ENCODE results near the gene CTDSPL2. TPM values are rescaled to one million over a fixed set of nuclear protein-coding genes. Genes with fewer than 3 reads are reported as not detected.
A peak's percentile ranks its signal among the peaks of the same experiment; 100 is the strongest.

Gene CTDSPL2
- total RNA-seq, 1 donor from 2014 or later: 2.6 TPM

DNA sequence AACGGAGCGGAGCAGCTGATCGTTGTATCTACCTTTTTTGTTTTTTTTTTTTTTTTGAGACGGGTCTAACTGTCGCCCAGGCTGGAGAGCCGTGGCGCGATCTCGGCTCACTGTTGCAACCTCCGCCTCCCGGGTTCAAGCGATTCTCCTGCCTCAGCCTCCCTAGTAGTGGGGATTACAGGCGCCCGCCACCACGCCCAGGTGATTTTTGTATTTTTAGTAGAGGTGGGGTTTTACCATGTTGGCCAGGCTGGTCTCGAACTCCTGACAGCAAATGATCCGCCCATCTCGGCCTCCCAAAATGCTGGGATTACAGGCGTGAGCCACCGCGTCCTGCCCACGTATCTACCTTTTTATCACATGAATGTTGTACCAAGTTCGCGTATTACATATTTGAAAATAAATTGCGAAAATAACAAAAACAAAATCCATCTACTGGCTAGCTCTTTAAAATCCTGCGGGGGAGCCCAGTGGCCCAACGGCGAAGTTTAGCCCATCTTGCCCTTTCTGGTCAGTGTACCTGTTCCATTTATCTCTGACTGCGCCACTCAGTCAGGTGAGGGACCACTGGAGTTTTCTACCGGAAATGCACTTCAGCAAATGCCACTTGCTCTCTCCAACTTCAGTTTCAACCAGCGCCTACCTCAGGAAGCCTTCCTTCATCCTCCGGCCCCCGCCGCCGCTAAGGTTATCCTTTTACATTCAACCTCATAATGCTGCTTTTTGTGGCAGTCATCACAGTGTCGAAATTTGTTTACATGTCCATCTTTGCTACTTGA is 108.3 kb downstream of the CTDSPL2 start:
- intact Hi-C loops (cut with DNase I): loop anchor here (1.0 to 5.0 kb wide), 4 partner anchors 108 to 667 kb away; partner anchors contain the start of genes CTDSPL2 and GOLM2
- H3K4me1 ChIP-seq: peaks cover 6 to 24% of the 10 kb centered on the region in 2 donors
- H3K27ac ChIP-seq: peak overlapping the region; percentile 96 to 98
- TF ChIP-seq, protein P1, sequence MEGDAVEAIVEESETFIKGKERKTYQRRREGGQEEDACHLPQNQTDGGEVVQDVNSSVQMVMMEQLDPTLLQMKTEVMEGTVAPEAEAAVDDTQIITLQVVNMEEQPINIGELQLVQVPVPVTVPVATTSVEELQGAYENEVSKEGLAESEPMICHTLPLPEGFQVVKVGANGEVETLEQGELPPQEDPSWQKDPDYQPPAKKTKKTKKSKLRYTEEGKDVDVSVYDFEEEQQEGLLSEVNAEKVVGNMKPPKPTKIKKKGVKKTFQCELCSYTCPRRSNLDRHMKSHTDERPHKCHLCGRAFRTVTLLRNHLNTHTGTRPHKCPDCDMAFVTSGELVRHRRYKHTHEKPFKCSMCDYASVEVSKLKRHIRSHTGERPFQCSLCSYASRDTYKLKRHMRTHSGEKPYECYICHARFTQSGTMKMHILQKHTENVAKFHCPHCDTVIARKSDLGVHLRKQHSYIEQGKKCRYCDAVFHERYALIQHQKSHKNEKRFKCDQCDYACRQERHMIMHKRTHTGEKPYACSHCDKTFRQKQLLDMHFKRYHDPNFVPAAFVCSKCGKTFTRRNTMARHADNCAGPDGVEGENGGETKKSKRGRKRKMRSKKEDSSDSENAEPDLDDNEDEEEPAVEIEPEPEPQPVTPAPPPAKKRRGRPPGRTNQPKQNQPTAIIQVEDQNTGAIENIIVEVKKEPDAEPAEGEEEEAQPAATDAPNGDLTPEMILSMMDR (IDR thresholded peaks at IDR 0.05): no peak
- H3K27me3 ChIP-seq: no peaks in the 10 kb centered on the region
- H3K4me3 ChIP-seq: peak overlapping the region; percentile 75 to 88
- H3K9me3 ChIP-seq: no peaks in the 10 kb centered on the region
- DNase-seq (ENCODE audit: low spot score in 2 of 2): no peak
- H3K36me3 ChIP-seq: peaks cover 4 to 16% of the 10 kb centered on the region in 2 donors

DNA sequence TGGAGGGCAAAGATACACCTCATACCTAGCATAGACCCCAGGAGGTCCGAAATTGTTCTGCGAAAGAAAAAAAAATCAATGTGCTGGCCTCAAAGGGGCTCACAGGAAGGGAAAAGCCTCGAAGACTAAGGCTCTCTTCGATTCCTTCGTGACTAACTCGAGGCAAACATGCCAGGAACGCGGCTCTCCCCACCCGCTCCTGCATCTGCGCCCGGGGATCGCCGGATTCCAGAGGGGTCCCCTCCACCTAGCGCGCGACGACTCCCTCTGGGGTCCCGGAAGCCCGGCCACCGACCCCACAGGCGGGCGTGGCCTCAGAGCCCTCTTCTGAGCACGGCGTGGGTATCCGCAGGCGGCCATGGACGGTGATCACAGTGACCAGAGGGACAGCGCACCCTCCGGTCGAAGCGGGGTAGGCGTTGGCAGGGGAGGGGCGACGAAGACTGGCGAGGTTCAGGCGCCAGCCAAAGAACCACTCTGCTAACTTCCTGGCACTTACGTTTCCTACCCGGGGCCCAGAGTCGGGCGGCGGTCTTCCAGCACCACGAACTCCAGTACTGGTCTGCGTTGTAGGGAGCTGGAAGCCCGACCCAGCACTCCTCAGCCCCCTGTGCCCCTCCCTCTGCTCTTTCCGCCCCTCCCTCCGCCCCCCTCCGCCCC is 109.0 kb downstream of the CTDSPL2 start:
- Histone ChIP-seq H3K9me3 (no peaks in the 10 kb centered on the region), H3K4me1 (peaks cover 6 to 29% of the 10 kb centered on the region in 2 donors), H3K36me3 (peaks cover 4 to 16% of the 10 kb centered on the region in 2 donors), H3K4me3 (peak overlapping the region; percentile 75 to 88), H3K27me3 (no peaks in the 10 kb centered on the region), H3K27ac (peak overlapping the region; percentile 96 to 98)
- intact Hi-C loops (cut with DNase I): loop anchor here (1.0 to 5.0 kb wide), 4 partner anchors 109 to 666 kb away; partner anchors contain the start of genes CTDSPL2 and GOLM2
- TF ChIP-seq, protein P1 (IDR thresholded peaks at IDR 0.05): peak; percentile 43 to 62 (median 59)
- DNase-seq (ENCODE audit: low spot score in 2 of 2): peak; percentile 61 to 93

DNA sequence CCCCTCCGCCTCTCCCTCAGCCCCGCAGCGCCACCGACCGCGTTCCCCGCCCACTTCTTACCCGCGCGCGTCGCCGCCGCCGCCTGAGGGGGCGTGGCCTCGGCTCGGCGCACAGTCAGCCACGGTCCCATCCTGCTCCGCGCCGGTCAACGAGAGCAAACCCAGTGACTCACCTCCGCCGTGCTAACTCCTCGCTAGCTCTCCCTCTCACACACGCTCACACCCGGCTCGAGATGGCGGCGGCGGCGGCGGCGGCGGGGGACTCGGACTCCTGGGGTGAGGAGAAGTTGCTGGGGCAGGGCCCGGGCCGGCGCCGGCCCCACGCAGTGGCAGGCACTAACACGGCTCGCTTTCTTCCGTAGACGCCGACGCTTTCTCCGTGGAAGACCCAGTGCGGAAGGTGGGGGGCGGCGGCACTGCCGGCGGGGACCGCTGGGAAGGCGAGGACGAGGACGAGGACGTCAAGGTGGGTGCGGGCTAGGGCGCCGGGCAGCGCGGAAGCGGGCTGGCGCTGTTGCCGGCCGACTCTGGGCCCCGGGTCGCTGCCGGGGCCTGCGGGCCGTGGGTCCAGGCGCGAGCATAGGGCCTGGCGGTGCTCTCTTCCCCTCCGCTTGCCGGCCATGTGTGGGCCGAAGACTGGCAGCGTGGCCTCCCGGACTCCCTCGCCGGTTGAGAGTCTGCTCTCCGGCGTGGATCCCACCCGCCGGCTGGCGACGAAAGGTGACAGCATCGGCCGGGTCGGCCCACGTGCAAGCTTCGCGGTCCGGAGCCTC is 109.7 kb downstream of the CTDSPL2 start, which contains the start of gene EIF3J:
Gene EIF3J, plus strand, starts transcription at position 186 of the 773 bp plus-strand sequence. Its CDS starts 48 bp downstream, at position 234.
- peak; percentile 84 to 97 for DNase-seq (ENCODE audit: low spot score in 2 of 2)
- no peaks in the 10 kb centered on the region for H3K9me3 ChIP-seq
- H3K27me3 ChIP-seq: no peaks in the 10 kb centered on the region
- H3K27ac ChIP-seq: peak within 1 kb of the TSS; percentile 96 to 98
- peak within 1 kb of the TSS; percentile 75 to 88 for H3K4me3 ChIP-seq
- peaks cover 8 to 33% of the 10 kb centered on the region in 2 donors for H3K4me1 ChIP-seq
- intact Hi-C loops (cut with DNase I): loop anchor here (1.0 to 5.0 kb wide), 4 partner anchors 110 to 665 kb away; partner anchors contain the start of genes CTDSPL2 and GOLM2
- peaks cover 4 to 16% of the 10 kb centered on the region in 2 donors for H3K36me3 ChIP-seq
- TF ChIP-seq, protein P1 (IDR thresholded peaks at IDR 0.05): no peak

DNA sequence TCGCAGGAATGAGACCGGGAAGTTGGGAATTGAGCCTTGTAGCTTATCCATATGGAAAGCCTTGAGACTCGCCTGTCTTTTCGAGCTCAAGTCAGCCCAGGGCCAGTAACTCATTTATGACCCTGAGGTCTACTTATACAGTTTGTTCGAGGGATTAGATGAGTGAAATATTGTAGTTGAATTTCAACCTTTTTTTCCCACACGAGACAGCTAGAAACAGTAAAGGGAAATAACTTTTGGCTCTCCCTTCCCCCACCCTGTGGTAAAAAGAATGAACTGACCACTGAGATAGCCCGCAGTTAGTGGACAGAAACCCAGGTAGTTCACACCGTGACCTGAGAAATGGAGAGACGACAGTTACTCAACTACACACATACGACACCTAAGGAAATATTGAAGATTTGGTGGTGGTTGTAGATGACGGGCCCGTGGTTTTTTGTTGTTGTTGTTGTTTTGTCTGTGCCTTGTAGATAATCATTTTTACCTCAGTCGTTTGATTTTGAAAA is 110.4 kb downstream of the CTDSPL2 start:
- peak overlapping the region; percentile 96 to 98 for H3K27ac ChIP-seq
- H3K4me3 ChIP-seq: peak overlapping the region; percentile 75 to 88
- H3K4me1 ChIP-seq: peaks cover 12 to 38% of the 10 kb centered on the region in 2 donors
- intact Hi-C loops (cut with DNase I): loop anchor here (2.0 to 5.0 kb wide), 3 partner anchors 190 to 665 kb away; partner anchors contain the start of gene GOLM2
- no peak for DNase-seq (ENCODE audit: low spot score in 2 of 2)
- TF ChIP-seq, protein P1 (IDR thresholded peaks at IDR 0.05): no peak
- H3K27me3 ChIP-seq: no peaks in the 10 kb centered on the region
- H3K9me3 ChIP-seq: no peaks in the 10 kb centered on the region
- peaks cover 4 to 16% of the 10 kb centered on the region in 2 donors for H3K36me3 ChIP-seq

Measured in ascending aorta (tissue), 2 donors.